HG03095 (cell line): ENCODE data around the gene CCDC149.

Source experiments
- ATAC-seq: cut with Tn5 transposase; IDR thresholded peaks from one replicate; pipeline ENCODE4 v1.9.1; 2021; ENCODE audit warnings: moderate library complexity; ENCODE audit not compliant: unreplicated experiment

CCDC149 gene

GRCh38 chr4:24845132-24845531 is 67.7 kb downstream of the CCDC149 start:
- no peak for ATAC-seq

GRCh38 chr4:24843096-24843495 is 69.7 kb downstream of the CCDC149 start:
- ATAC-seq = no peak

- ATAC-seq = no peak
These were observed 70.5 kb downstream of the CCDC149 start for GRCh38 chr4:24842356-24842755.

GRCh38 chr4:24840826-24841543 is 71.9 kb downstream of the CCDC149 start:
- ATAC-seq = no peak

GRCh38 chr4:24840362-24840761 is 72.5 kb downstream of the CCDC149 start:
- no peak for ATAC-seq

GRCh38 chr4:24837781-24838180 is 75.1 kb downstream of the CCDC149 start:
- ATAC-seq = no peak

- ATAC-seq = no peak
These were observed 75.5 kb downstream of the CCDC149 start for GRCh38 chr4:24837336-24837735.

GRCh38 chr4:24836661-24837242 is 76.1 kb downstream of the CCDC149 start:
- ATAC-seq = no peak

- ATAC-seq = no peak
These were observed 77.1 kb downstream of the CCDC149 start for GRCh38 chr4:24835696-24836095.

GRCh38 chr4:24831637-24832036 is 81.2 kb downstream of the CCDC149 start:
- no peak for ATAC-seq

GRCh38 chr4:24824720-24825119 is 88.1 kb downstream of the CCDC149 start:
- no peak for ATAC-seq

GRCh38 chr4:24820541-24820940 is 92.3 kb downstream of the CCDC149 start:
- no peak for ATAC-seq

GRCh38 chr4:24816797-24817196 is 96.0 kb downstream of the CCDC149 start:
- ATAC-seq = no peak

GRCh38 chr4:24813732-24814131 is 99.1 kb downstream of the CCDC149 start:
- no peak for ATAC-seq

- no peak for ATAC-seq
These were observed 101.8 kb downstream of the CCDC149 start for GRCh38 chr4:24810871-24811631.

- no peak for ATAC-seq
These were observed 102.9 kb downstream of the CCDC149 start for GRCh38 chr4:24809815-24810405.

GRCh38 chr4:24809376-24809775 is 103.5 kb downstream of the CCDC149 start:
- ATAC-seq = no peak

GRCh38 chr4:24808955-24809354 is 103.9 kb downstream of the CCDC149 start:
- ATAC-seq = no peak

- ATAC-seq = no peak
These were observed 104.6 kb downstream of the CCDC149 start for GRCh38 chr4:24808261-24808660.

GRCh38 chr4:24807611-24808010 is 105.2 kb downstream of the CCDC149 start:
- no peak for ATAC-seq

GRCh38 chr4:24806206-24806990 is 106.4 kb downstream of the CCDC149 start:
- ATAC-seq = no peak
